Activated gamma-delta T cell treated with Interleukin-2 at 50 U/mL for 16 hours (primary cell): ENCODE results near the gene HSPA6.
"Not testable (repeated sequence)": the region's sequence is repeated elsewhere in the genome, so short reads cannot be mapped to it uniquely, and the experiment has no call there.

Experiments used
- DNase-seq: peaks from one replicate; pipeline ENCODE4 v3.0.0-alpha.2; 2020

HSPA6 gene

GRCh38 chr1:161523817-161524741 is at the start of gene HSPA6:
TSS of gene HSPA6 (plus strand) at chr1:161524540. CDS start at chr1:161524659, 119 bp downstream.
- peak; percentile 75 for DNase-seq

GRCh38 chr1:161477711-161478110 is 46.6 kb upstream of the HSPA6 start:
- DNase-seq, result not testable (repeated sequence)

DNA sequence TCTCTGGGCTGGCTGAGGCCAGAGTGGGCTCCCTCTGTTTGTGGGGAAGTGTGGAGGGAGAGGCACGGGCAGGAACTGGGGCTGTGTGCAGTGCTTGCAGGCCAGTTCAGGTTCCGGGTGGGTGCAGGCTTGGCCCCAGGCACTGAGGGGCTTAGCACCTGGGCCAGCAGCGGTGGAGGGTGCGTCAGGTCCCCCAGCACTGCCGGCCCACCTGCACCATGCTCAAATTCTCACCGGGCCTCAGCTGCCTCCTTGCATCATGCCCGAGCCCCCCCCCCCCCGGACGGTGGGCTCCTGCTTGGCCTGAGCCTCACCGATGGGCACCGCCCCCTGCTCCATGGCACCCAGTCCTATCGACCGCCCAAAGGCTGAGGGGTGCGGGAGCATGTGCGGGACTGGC is 45.4 kb upstream of the HSPA6 start:
- DNase-seq, result no peak

DNA sequence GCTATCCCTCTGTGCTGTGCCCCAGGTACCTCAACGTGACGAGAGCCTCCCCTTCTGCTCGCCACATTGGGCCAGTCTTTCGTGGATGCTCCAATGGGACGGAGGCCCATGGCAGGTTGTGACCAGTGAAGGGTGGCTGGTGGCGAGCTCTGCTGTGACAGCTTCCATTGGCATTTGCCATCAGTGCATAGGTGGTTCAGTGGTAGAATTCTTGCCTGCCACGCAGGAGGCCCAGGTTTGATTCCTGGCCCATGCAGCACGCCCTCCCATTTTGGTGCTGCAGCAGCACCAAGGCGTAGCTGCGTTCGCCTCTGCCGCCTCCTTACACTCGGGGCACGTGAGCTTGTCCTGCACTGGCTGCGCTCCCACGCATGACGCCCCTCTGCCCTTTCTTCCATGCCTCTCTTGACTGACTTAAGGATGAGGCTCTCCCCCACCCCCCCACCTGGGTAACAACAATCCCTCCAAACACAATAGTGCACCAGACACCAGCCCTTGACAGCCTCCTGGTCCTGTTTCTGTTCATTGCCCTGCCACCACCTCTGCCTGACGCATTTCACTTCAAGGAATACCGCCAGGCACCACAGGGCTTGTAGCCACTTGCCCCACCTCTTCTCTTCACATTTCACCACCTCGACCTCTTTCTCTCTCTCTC is 43.8 kb upstream of the HSPA6 start:
- no peak for DNase-seq

GRCh38 chr1:161481624-161482392 is 42.5 kb upstream of the HSPA6 start:
- DNase-seq, result no peak

GRCh38 chr1:161482610-161483009 is 41.7 kb upstream of the HSPA6 start:
- no peak for DNase-seq

DNA sequence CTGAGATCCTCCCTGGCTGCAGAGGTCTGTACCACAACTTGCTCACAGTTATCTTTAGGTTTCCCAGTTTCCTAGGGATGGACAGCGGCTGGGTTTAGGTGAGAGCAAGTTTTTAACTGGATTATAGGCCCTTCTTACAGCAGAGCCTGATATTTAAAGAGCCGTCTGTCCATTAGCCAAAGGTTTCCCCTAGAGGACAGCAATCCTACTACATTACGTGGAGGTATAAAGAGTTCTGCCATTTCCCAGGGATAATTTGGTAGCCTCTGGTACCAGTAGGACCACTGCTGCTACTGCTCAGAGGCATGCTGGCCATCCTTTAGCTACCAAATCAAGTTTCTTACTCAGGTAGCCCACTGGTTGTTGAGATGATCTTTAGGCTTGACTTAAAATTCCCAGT is 41.0 kb upstream of the HSPA6 start:
- no peak for DNase-seq

- DNase-seq, result no peak
Measured at GRCh38 chr1:161484613-161485012, 39.7 kb upstream of the HSPA6 start.

GRCh38 chr1:161486806-161487741 is 37.3 kb upstream of the HSPA6 start:
- peak; percentile 44 for DNase-seq

GRCh38 chr1:161491472-161491871 is 32.9 kb upstream of the HSPA6 start:
- no peak for DNase-seq

DNA sequence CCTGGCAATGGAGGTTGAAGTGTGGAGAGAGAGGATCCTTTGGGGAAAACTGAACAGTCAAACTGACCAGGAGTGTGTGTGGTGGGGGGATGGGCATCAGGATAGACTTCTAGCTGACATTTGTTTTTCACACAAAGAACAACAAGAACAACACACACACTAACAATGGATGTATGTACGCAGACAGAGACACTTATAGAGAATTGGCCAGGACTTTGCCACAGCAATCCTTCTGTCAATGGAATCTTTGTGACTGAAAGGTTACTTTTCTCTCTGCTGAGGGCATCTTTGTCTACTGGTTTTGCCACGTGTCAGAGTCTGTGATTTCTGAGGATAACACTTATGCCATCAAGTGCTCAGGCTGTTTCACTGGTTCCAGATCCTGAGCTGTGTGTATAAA is 31.5 kb upstream of the HSPA6 start:
- no peak for DNase-seq

DNA sequence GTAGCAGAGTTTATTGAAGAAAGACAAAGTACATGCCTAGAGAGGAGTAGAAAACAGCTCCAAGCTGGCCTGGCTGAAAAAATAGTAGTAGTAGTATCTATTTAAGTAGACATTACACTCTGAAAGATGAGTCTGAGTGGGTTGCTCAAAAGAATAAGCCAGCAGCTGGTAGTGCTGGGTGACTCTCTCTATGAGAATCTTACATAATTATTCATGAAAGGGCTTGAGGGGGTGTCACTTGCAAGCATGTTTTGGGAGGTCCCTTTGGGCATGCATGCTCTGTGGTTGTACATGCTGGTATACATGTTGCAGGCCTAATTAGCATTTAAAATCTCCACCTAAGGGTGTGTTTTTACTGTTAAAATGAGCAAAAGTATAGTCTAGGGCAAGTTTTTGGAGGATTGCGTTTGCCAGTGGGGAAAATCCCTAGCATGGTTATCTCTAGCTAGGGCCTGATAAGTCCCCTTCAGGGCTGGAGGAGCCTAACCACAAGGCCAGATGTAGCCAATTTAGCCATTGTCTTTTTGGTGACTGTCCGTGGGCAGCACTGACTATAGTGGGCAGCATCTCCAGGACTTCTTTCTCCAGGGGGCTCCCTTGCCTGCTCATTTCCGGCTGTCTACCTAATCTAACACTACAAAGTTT is 30.1 kb upstream of the HSPA6 start:
- DNase-seq, result no peak

- no peak for DNase-seq
Measured at GRCh38 chr1:161495490-161495889, 28.9 kb upstream of the HSPA6 start.

- no peak for DNase-seq
Measured at GRCh38 chr1:161497961-161498360, 26.4 kb upstream of the HSPA6 start.

DNA sequence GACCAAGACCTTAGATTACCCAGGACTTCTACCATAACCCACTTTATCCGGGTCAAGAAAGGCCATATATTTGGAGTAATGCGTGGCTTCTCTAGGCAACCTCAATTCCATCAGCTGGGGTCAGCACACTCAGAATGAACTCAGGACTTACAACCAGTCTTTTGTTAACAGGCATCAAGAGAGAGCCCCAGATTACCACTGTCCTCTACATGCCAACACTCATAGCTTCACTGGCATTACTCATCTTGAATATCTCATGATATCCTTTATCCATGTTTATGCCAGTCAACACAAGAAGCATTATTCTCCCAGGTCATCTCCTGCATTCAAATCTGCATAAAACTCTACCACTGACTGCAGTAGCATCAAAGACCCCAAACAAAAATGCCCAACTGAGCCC is 25.7 kb upstream of the HSPA6 start:
- DNase-seq, result no peak

DNA sequence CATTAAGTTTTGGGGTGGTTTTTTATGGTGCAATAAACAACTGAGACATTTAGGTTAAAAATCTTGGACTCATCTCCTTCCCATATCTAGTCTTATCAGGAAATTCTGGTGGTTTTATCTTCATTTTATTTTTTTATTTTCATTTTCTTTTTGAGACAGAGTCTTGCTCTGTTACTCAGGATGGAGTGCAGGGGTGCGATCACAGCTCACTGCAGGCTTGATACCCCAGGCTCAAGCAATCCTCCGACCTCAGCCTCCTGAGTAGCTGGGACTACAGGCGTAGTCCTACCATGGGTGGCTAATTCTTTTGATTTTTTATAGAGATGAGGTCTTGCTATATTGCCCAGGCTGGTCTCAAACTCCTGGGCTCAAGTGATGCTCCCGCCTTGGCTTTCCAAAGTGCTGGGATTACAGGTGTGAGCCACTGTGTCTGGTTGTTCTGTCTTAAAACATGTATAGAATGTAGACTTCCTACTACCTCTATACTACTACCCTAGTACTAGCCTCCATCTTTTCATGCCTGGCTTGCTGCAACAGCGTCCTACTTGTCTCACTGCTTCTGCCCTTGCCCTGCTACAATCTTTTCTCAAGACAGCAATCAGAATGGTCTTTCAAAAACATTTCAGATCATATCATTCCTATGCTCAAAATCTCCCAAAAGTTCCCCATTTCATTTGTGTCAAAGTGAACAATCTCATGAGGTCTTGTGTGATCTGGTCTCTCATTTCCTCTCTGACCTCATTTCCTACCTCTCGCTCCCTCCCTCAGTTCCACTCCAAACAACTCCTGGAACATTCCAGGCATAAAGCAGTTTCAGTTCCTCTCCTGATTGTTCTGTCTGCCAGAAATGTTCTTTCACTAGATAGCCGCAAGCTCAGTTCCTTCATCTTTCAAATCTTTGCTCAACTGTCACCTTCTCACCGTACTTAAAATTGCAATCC is 25.0 kb upstream of the HSPA6 start:
- no peak for DNase-seq

DNA sequence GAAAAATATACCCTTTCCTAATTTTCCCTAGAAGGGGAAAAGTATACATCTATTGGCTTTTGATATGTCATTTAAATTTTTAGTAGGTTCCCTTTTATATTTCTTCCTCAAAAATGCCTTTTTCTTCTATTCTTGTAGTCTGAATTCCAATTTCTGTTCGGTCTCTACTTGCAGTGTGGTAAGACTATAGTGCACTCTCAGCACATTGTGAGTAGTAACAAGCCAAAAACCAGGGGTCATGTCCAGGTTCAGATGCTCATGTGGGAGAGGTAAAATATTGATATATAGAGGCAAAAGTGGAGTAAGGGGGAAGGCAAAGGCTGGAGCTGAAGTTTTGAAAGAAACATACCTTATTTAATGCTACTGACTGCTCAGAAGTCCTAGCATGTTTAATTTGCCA is 23.1 kb upstream of the HSPA6 start:
- no peak for DNase-seq

- no peak for DNase-seq
Measured at GRCh38 chr1:161502181-161502580, 22.2 kb upstream of the HSPA6 start.

GRCh38 chr1:161502641-161503393 is 21.5 kb upstream of the HSPA6 start:
- DNase-seq, result no peak

- DNase-seq, result no peak
Measured at GRCh38 chr1:161503394-161503748, 21.0 kb upstream of the HSPA6 start.
